Breast epithelium (tissue), 3 donors: ENCODE measurements around the gene MAPK8.

Experiments used
- CTCF ChIP-seq, 3 donors: fragments of 450-650 bp; IDR thresholded peaks; one replicate each; pipeline ENCODE4 v1.5.1; 2016 to 2017; ENCODE audit warnings: antibody characterized with exemption in 3 of 3, mild to moderate bottlenecking in 3 of 3, moderate library complexity in 3 of 3
- POLR2A ChIP-seq: fragments of 450-650 bp; IDR thresholded peaks from one replicate; pipeline ENCODE4 v1.6.1; 2016; ENCODE audit warnings: antibody characterized with exemption, mild to moderate bottlenecking, moderate library complexity

- no peak for TF ChIP-seq CTCF (IDR thresholded peaks at IDR 0.05)
- TF ChIP-seq POLR2A: no peak
These were observed 167.2 kb downstream of the MAPK8 start for GRCh38 chr10:48473704-48474103.
